Kidney (tissue), 14 donors: Measurements from ENCODE around the gene CPT2. TPM values are rescaled to one million over a fixed set of nuclear protein-coding genes. Genes with fewer than 3 reads are reported as not detected.

Source experiments
- DNase-seq, 5 donors: peaks; one replicate each; pipeline ENCODE4 v3.0.0-alpha.2; 2013 to 2020
- FAIRE-seq: peaks from 2 replicates; lab custom pipeline; 2012; peaks lifted over from hg19 to GRCh38; lab: Jason Lieb, UNC
- H3K27ac ChIP-seq, 2 donors: one replicate each; pipeline ENCODE4 v1.7.0; 2013; ENCODE audit warnings: low read depth in 2 of 2, low read length in 2 of 2, inconsistent platforms in 1 of 2
- H3K27me3 ChIP-seq: one replicate; pipeline ENCODE4 v1.7.1; 2013; ENCODE audit warnings: low read length, inconsistent platforms; ENCODE audit not compliant: control insufficient read depth, insufficient read depth
- H3K36me3 ChIP-seq, 3 donors: one replicate each; pipeline versions ENCODE4 v1.7.0 to v1.7.1; 2013; ENCODE audit warnings: low read length in 3 of 3, control low read depth in 1 of 3, inconsistent platforms in 1 of 3; ENCODE audit not compliant: insufficient read depth in 3 of 3, control insufficient read depth in 2 of 3
- H3K4me1 ChIP-seq, 3 donors: one replicate each; pipeline versions ENCODE4 v1.7.0 to v1.7.1; 2013; ENCODE audit warnings: low read length in 3 of 3, inconsistent platforms in 1 of 3, low read depth in 1 of 3; ENCODE audit not compliant: control insufficient read depth in 2 of 3, insufficient read depth in 2 of 3
- H3K4me3 ChIP-seq, 3 donors: one replicate each; pipeline versions ENCODE4 v1.7.0 to v1.8.1; 2013; ENCODE audit warnings: low read length in 3 of 3, control low read depth in 1 of 3, inconsistent platforms in 1 of 3
- H3K9ac ChIP-seq, 3 donors: one replicate each; pipeline versions ENCODE4 v1.7.0 to v1.7.1; 2013; ENCODE audit warnings: low read length in 3 of 3, control low read depth in 1 of 3, inconsistent platforms in 1 of 3
- H3K9me3 ChIP-seq, 3 donors: one replicate each; pipeline versions ENCODE4 v1.7.0 to v1.7.1; 2013; ENCODE audit warnings: low read length in 3 of 3, control low read depth in 1 of 3, inconsistent platforms in 1 of 3; ENCODE audit not compliant: control insufficient read depth in 2 of 3, insufficient read depth in 1 of 3
- intact Hi-C: fragments of 100-400 bp; cut with DNase I; formaldehyde crosslinking; loops from one replicate; pipeline ENCODE4 v1.11.1; 2022
- polyA plus RNA-seq: library from polyadenylated mRNA; stranded (reverse); fragments of 350-450 nt; fragmentation: Illumina TruSeq; extraction: RNeasy Lipid Tissue Mini Kit (QIAGEN cat#74804); gene quantifications from one replicate; pipeline ENCODE4 v1.2.3, GENCODE V29; 2014; ENCODE audit warnings: low read depth, low replicate concordance; ENCODE audit not compliant: insufficient read depth
- total RNA-seq: library from RNA; stranded (reverse); fragmentation: NEBNext Ultra II Directional; extraction: Animal tissue kit (Norgen Biotek cat#: 25700); gene quantifications from one replicate; pipeline ENCODE4 v1.2.1, GENCODE V29; 2021
- TF ChIP-seq, protein P1 (sequence below): IDR thresholded peaks from 3 replicates; pipeline ENCODE4 v1.5.1; 2012; ENCODE audit warnings: mild to moderate bottlenecking, moderate library complexity, borderline replicate concordance; ENCODE audit not compliant: insufficient read depth; ENCODE audit errors: extremely low read depth
- donor health status: control.
- donor health status: control.
- donor health status: control.
- donor health status: control.
- donor health status: control.
- donor health status: DM: yes; HTN: yes; CAD: no.
- donor health status: Normal renal cell carcinoma (clear cell type).

CPT2 gene
- total and polyA plus RNA-seq, 2 donors from 2014 or later = 24.2 to 57.7 TPM

DNA sequence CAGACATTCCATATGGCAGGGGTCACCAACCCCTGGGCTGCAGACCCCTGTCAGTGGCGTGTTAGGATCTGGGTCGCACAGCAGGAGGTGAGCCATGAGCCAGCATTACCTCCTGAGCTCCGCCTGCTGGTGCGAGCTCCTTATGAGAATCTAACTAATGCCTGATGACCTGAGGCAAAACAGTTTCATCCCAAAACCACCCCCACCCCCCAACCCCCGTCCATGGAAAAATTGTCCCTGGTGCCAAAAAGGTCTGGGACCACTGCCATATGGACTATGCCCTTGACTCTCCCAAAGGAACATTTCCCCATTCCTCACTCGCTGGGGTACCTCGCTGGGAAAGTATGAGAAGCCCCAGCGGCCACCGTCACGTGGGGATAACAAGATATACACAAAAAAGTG is 6.4 kb upstream of the CPT2 start:
- Histone ChIP-seq H3K9me3 (no peaks in the 10 kb centered on the region), H3K4me3 (no peak overlapping the region), H3K27ac (peak overlapping the region in 1 of 2 donors; percentile 23), H3K9ac (no peak overlapping the region), H3K27me3 (no peaks in the 10 kb centered on the region), H3K36me3 (no peaks in the 10 kb centered on the region), H3K4me1 (peaks cover 0 to 2% (median 0%) of the 10 kb centered on the region in 3 donors)
- TF ChIP-seq, protein P1, sequence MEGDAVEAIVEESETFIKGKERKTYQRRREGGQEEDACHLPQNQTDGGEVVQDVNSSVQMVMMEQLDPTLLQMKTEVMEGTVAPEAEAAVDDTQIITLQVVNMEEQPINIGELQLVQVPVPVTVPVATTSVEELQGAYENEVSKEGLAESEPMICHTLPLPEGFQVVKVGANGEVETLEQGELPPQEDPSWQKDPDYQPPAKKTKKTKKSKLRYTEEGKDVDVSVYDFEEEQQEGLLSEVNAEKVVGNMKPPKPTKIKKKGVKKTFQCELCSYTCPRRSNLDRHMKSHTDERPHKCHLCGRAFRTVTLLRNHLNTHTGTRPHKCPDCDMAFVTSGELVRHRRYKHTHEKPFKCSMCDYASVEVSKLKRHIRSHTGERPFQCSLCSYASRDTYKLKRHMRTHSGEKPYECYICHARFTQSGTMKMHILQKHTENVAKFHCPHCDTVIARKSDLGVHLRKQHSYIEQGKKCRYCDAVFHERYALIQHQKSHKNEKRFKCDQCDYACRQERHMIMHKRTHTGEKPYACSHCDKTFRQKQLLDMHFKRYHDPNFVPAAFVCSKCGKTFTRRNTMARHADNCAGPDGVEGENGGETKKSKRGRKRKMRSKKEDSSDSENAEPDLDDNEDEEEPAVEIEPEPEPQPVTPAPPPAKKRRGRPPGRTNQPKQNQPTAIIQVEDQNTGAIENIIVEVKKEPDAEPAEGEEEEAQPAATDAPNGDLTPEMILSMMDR = peak; percentile 6
- intact Hi-C loops = no loop called here
- no peak for FAIRE-seq
- no peak for DNase-seq

GRCh38 chr1:53195246-53196016 is 1.2 kb upstream of the CPT2 start:
- H3K27ac ChIP-seq = peak overlapping the region; percentile 8 to 97
- intact Hi-C loops = no loop called here
- H3K27me3 ChIP-seq = no peaks in the 10 kb centered on the region
- no peak for DNase-seq
- peaks cover 0 to 18% (median 9%) of the 10 kb centered on the region in 3 donors for H3K4me1 ChIP-seq
- FAIRE-seq = no peak
- H3K36me3 ChIP-seq = no peaks in the 10 kb centered on the region
- H3K9ac ChIP-seq = no peak overlapping the region
- TF ChIP-seq, protein P1 = no peak
- peak overlapping the region in 2 of 3 donors; percentile 21 to 94 for H3K4me3 ChIP-seq
- H3K9me3 ChIP-seq = no peaks in the 10 kb centered on the region

- intact Hi-C loops = no loop called here
- Histone ChIP-seq H3K4me1 (peaks cover 0 to 16% (median 9%) of the 10 kb centered on the region in 3 donors), H3K36me3 (peaks cover 0 to 5% (median 4%) of the 10 kb centered on the region in 3 donors), H3K9me3 (no peaks in the 10 kb centered on the region), H3K9ac (peak overlapping the region; percentile 26 to 98 (median 75)), H3K27me3 (no peaks in the 10 kb centered on the region), H3K4me3 (peak overlapping the region; percentile 50 to 95 (median 94)), H3K27ac (peak overlapping the region; percentile 14 to 97)
- TF ChIP-seq, protein P1 = no peak
- FAIRE-seq = no peak
- peak in 2 of 5 donors; percentile 13 to 51 for DNase-seq
These were observed 573 bp upstream of the CPT2 start for GRCh38 chr1:53196017-53196484.
